ENCODE results near the gene ZNF708. TPM values are rescaled to one million over a fixed set of nuclear protein-coding genes. Genes with fewer than 3 reads are reported as not detected.
"Not testable (repeated sequence)": the region's sequence is repeated elsewhere in the genome, so short reads cannot be mapped to it uniquely, and the experiment has no call there.

The ZNF708 gene
- total RNA-seq, 2 donors from 2014 or later = 30.7 to 30.8 TPM

GRCh38 chr19:21260164-21260847, 68.9 kb downstream of the ZNF708 start:
- TF ChIP-seq, protein P1, sequence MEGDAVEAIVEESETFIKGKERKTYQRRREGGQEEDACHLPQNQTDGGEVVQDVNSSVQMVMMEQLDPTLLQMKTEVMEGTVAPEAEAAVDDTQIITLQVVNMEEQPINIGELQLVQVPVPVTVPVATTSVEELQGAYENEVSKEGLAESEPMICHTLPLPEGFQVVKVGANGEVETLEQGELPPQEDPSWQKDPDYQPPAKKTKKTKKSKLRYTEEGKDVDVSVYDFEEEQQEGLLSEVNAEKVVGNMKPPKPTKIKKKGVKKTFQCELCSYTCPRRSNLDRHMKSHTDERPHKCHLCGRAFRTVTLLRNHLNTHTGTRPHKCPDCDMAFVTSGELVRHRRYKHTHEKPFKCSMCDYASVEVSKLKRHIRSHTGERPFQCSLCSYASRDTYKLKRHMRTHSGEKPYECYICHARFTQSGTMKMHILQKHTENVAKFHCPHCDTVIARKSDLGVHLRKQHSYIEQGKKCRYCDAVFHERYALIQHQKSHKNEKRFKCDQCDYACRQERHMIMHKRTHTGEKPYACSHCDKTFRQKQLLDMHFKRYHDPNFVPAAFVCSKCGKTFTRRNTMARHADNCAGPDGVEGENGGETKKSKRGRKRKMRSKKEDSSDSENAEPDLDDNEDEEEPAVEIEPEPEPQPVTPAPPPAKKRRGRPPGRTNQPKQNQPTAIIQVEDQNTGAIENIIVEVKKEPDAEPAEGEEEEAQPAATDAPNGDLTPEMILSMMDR (conservative IDR thresholded peaks at IDR 0.05) = no peak
- Histone ChIP-seq H3K4me1 (ENCODE audit: control insufficient read depth, insufficient read depth, low read length) (no peaks in the 10 kb centered on the region), H3K9ac (ENCODE audit: extremely low read depth, low read length, poor library complexity, severe bottlenecking) (no peak overlapping the region), H3K27me3 (ENCODE audit: control insufficient read depth, insufficient read depth, low read length, poor library complexity, severe bottlenecking) (no peaks in the 10 kb centered on the region), H3K27ac (ENCODE audit: low read depth, low read length) (no peak overlapping the region), H3K36me3 (ENCODE audit: control insufficient read depth, insufficient read depth, low read length) (no peaks in the 10 kb centered on the region), H3K9me3 (ENCODE audit: control insufficient read depth, low read length) (peaks cover 54% of the 10 kb centered on the region), H3K4me3 (ENCODE audit: low read length) (no peak overlapping the region)
- H3K27ac Mint-ChIP-seq = no peak overlapping the region
- no peaks in the 10 kb centered on the region for H3K36me3 Mint-ChIP-seq (ENCODE audit: low read depth)
- no peak for DNase-seq
- H3K27me3 Mint-ChIP-seq (ENCODE audit: insufficient read depth) = peaks cover 6% of the 10 kb centered on the region
- no peak overlapping the region for H3K4me3 Mint-ChIP-seq
- no peaks in the 10 kb centered on the region for H3K4me1 Mint-ChIP-seq
- WGBS, 2 experiments (ENCODE audit: insufficient coverage in 1 of 2, insufficient read length in 1 of 2) = 90 to 93% methylated on average over 17 to 36 of the region's 36 CpGs
- peaks cover 90% of the 10 kb centered on the region for H3K9me3 Mint-ChIP-seq

DNA sequence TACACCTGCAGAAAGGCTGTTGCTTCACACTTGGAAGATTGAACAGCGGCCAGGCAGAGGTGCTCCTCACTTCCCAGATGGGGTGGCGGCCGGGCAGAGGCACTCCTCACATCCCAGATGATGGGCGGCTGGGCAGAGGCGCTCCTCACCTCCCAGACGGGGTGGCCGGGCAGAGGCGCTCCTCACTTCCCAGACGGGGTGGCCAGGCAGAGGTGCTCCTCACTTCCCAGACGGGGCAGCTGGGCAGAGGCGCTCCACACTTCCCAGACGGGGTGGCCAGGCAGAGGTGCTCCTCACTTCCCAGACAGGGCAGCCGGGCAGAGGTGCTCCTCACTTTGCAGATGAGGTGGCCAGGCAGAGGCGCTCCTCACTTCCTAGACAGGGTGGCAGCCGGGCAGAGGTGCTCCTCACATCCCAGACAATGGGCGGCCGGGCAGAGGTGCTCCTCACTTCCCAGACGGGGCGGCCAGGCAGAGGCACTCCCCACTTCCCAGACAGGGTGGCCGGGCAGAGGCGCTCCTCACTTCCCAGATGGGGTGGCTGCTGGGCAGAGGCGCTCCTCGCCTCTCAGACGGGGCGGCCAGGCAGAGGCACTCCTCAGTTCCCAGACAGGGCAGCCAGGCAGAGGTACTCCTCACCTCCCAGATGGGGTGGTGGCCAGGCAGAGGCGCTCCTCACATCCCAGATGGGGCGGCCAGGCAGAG, 69.6 kb downstream of the ZNF708 start:
- WGBS, 2 experiments (ENCODE audit: insufficient coverage in 1 of 2, insufficient read length in 1 of 2) = 83 to 88% methylated on average over 12 to 27 of the region's 27 CpGs
- peaks cover 56% of the 10 kb centered on the region for H3K9me3 ChIP-seq (ENCODE audit: control insufficient read depth, low read length)
- H3K27me3 Mint-ChIP-seq (ENCODE audit: insufficient read depth); DNase-seq; H3K36me3 ChIP-seq (ENCODE audit: control insufficient read depth, insufficient read depth, low read length); H3K27me3 ChIP-seq (ENCODE audit: control insufficient read depth, insufficient read depth, low read length, poor library complexity, severe bottlenecking); H3K27ac ChIP-seq (ENCODE audit: low read depth, low read length); H3K4me1 ChIP-seq (ENCODE audit: control insufficient read depth, insufficient read depth, low read length); H3K27ac Mint-ChIP-seq; H3K36me3 Mint-ChIP-seq (ENCODE audit: low read depth); H3K4me3 ChIP-seq (ENCODE audit: low read length); H3K4me1 Mint-ChIP-seq; H3K9ac ChIP-seq (ENCODE audit: extremely low read depth, low read length, poor library complexity, severe bottlenecking); H3K4me3 Mint-ChIP-seq: not testable (repeated sequence)
- H3K9me3 Mint-ChIP-seq = peaks cover 86% of the 10 kb centered on the region

DNA sequence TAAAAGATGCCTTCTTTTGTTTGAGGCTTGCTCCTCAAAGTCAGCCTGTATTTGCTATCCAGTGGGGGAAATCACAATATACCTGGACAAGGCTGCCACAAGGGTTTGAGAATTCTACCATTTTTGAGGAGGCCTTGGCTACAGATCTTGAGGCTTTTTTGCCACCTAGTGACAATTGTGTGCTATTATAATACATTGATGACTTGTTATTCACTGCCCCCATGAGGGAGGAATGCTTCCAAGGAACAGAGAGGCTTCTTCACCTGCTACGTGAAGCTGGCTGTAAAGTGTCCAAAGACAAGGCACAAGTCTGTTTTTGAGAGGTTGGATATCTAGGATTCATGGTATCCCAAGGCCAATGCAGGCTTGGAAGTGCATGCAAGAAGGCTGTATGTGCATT, 72.5 kb downstream of the ZNF708 start:
- peak; percentile 50 for DNase-seq
- Histone ChIP-seq H3K4me1 (ENCODE audit: control insufficient read depth, insufficient read depth, low read length) (no peaks in the 10 kb centered on the region), H3K9me3 (ENCODE audit: control insufficient read depth, low read length) (peaks cover 61% of the 10 kb centered on the region), H3K9ac (ENCODE audit: extremely low read depth, low read length, poor library complexity, severe bottlenecking) (no peak overlapping the region), H3K27ac (ENCODE audit: low read depth, low read length) (no peak overlapping the region), H3K36me3 (ENCODE audit: control insufficient read depth, insufficient read depth, low read length) (no peaks in the 10 kb centered on the region), H3K4me3 (ENCODE audit: low read length) (no peak overlapping the region), H3K27me3 (ENCODE audit: control insufficient read depth, insufficient read depth, low read length, poor library complexity, severe bottlenecking) (no peaks in the 10 kb centered on the region)
- Mint-ChIP-seq H3K36me3 (ENCODE audit: low read depth) (no peaks in the 10 kb centered on the region), H3K9me3 (peaks cover 82% of the 10 kb centered on the region), H3K27ac (no peak overlapping the region), H3K4me3 (no peak overlapping the region), H3K27me3 (ENCODE audit: insufficient read depth) (peaks cover 17% of the 10 kb centered on the region), H3K4me1 (no peaks in the 10 kb centered on the region)
- WGBS, 2 experiments (ENCODE audit: insufficient coverage in 1 of 2, insufficient read length in 1 of 2) = 64 to 80% methylated on average over 1 of the region's 1 CpG
- TF ChIP-seq, protein P1 (conservative IDR thresholded peaks at IDR 0.05) = peak; percentile 68

Other genes starting within 250 kb of the ZNF708 start
- 10 to 100 TPM; 50.0 to 63.8 TPM for gene ZNF714, start 247.2 kb downstream of the ZNF708 start, total RNA-seq
- 10 to 100 TPM; 34.6 to 39.0 TPM for gene ZNF431, start 187.4 kb downstream of the ZNF708 start, total RNA-seq
- gene ZNF738, start 29.6 kb upstream of the ZNF708 start, total RNA-seq = 10 to 100 TPM; 44.9 to 62.4 TPM
- gene ZNF493, start 67.7 kb upstream of the ZNF708 start, total RNA-seq = 10 to 100 TPM; 25.9 to 29.5 TPM
- 10 to 100 TPM; 14.3 to 23.2 TPM for gene ZNF429, start 176.2 kb upstream of the ZNF708 start, total RNA-seq